GM12864 (cell line): ENCODE data around the gene VPS72.
A peak's percentile ranks its signal among the peaks of the same experiment; 100 is the strongest.

Source experiments
- DNase-seq: peaks from one replicate; pipeline ENCODE4 v3.0.0-alpha.2; 2011; ENCODE audit warnings: low read depth
- H3K4me3 ChIP-seq: 2 replicates; pipeline ENCODE4 v1.5.1; 2011; ENCODE audit warnings: mild to moderate bottlenecking, low read depth, low read length, control low read depth
- TF ChIP-seq, protein P1 (sequence below): IDR thresholded peaks from 2 replicates; pipeline ENCODE4 v1.5.1; 2011; ENCODE audit warnings: low read depth, mild to moderate bottlenecking, moderate library complexity, low read length, control low read depth, inconsistent platforms; ENCODE audit errors: missing control alignments

Gene VPS72

DNA sequence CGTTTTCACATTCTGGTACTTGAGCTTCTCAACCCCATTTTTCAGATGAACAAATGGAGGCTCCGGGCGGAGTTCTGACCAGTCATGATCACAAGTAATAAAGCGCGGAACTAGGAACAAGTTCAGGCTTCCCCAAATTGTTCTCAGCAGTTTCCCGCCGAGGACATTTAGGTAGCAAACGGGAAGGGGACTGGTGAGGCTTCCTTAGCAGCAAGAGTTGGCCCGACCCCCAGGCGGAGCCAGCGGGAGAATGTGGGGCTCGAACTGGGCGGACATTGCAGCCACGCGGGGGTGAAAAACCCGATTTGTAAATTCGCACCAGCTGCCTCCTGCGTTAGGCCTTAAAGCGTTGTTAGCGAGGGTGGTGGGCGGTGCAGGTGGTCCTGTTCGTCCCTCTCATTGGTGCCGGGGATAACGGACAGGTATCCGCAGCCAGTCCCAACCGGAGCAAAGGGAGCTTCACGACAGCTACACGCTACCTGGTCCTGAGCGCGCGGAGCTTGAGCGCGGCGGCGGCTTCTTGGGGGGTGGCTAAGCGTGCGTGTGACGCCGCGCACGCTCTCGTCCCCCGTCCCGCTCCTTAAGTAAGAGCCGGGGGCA is 58.9 kb downstream of the VPS72 start:
- peak; percentile 56 for DNase-seq
- H3K4me3 ChIP-seq, result peak overlapping the region; percentile 6
- TF ChIP-seq, protein P1, sequence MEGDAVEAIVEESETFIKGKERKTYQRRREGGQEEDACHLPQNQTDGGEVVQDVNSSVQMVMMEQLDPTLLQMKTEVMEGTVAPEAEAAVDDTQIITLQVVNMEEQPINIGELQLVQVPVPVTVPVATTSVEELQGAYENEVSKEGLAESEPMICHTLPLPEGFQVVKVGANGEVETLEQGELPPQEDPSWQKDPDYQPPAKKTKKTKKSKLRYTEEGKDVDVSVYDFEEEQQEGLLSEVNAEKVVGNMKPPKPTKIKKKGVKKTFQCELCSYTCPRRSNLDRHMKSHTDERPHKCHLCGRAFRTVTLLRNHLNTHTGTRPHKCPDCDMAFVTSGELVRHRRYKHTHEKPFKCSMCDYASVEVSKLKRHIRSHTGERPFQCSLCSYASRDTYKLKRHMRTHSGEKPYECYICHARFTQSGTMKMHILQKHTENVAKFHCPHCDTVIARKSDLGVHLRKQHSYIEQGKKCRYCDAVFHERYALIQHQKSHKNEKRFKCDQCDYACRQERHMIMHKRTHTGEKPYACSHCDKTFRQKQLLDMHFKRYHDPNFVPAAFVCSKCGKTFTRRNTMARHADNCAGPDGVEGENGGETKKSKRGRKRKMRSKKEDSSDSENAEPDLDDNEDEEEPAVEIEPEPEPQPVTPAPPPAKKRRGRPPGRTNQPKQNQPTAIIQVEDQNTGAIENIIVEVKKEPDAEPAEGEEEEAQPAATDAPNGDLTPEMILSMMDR, result no peak

GRCh38 chr1:151128800-151129199 is 61.2 kb downstream of the VPS72 start:
- TF ChIP-seq, protein P1, result no peak
- DNase-seq, result no peak
- no peak overlapping the region for H3K4me3 ChIP-seq
